Forelimb muscle (tissue), 1 donor: Measurements from ENCODE around the gene ADORA1. TPM values are rescaled to one million over a fixed set of nuclear protein-coding genes. Genes with fewer than 3 reads are reported as not detected.

Source experiments
- DNase-seq: peaks from one replicate; pipeline ENCODE4 v3.0.0-alpha.2; 2013; ENCODE audit warnings: low read depth
- polyA plus RNA-seq: library from polyadenylated mRNA; unstranded; fragments of 120-200 nt; gene quantifications from one replicate; pipeline ENCODE4 v1.2.1, GENCODE V29; 2013; ENCODE audit not compliant: insufficient read length

ADORA1 gene
- polyA plus RNA-seq, 1 donor, result 5.3 TPM

GRCh38 chr1:203156280-203156679, 28.8 kb downstream of the ADORA1 start:
- DNase-seq, result no peak

DNA sequence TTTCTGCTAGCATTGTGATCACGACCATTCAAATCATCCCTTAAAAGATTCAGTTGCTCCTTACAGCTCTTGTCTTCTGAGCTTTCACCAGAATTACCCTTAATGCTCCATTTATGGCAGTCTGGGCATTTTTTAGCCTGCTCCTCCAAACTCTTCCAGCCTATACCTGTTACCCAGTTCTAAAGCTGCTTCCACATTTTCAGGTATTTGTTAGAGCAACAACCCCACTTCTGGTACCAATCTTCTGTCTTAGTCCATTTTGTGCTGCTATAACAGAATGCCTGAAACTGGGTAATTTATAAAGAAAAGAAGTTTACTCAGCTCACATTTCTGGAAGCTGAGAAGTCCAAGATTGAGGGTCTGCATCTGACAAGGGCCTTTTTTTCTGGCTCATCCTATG, 30.9 kb downstream of the ADORA1 start:
- no peak for DNase-seq

GRCh38 chr1:203158960-203159665, 31.6 kb downstream of the ADORA1 start:
- DNase-seq, result no peak

DNA sequence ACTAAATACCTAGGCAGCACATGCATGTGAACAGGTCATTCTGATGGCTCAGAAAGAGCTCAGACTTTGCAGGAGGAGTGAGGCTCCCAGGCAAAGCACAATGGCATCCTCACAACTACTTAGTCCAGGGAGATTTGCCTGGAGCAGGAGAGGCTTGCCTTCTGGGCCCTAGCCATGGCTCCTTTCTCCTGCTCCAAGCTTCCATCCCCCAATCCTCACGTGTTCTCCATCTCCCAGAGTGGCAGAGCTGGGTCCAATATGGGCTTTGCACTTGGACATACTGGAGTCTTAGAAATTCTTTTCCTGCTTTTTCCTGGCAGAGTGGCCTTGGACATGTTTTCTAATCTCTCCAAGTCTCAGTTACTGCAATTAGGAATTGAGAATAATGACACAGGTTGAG, 32.3 kb downstream of the ADORA1 start:
- no peak for DNase-seq

DNA sequence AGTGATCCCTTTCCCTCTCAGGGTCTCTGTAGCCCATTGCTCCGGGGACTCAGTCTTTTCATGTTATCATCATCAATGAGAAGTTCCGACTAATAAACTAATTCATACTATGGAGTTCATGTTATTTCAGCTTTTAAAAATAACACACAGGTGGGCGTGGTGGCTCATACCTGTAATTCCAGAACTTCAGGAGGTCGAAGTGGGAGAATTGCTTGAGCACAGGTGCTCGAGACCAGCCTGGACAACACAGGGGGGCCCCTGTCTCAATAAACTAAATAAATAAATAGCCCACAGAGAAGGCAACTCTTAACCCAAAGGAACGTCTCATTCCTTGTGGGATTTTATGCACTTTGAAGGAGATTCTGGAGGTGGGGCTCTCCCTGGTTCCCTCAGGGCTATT, 33.6 kb downstream of the ADORA1 start:
- DNase-seq, result no peak

- DNase-seq, result no peak
Measured at GRCh38 chr1:203161703-203162102, 34.2 kb downstream of the ADORA1 start.

- no peak for DNase-seq
Measured at GRCh38 chr1:203162403-203162802, 34.9 kb downstream of the ADORA1 start.

DNA sequence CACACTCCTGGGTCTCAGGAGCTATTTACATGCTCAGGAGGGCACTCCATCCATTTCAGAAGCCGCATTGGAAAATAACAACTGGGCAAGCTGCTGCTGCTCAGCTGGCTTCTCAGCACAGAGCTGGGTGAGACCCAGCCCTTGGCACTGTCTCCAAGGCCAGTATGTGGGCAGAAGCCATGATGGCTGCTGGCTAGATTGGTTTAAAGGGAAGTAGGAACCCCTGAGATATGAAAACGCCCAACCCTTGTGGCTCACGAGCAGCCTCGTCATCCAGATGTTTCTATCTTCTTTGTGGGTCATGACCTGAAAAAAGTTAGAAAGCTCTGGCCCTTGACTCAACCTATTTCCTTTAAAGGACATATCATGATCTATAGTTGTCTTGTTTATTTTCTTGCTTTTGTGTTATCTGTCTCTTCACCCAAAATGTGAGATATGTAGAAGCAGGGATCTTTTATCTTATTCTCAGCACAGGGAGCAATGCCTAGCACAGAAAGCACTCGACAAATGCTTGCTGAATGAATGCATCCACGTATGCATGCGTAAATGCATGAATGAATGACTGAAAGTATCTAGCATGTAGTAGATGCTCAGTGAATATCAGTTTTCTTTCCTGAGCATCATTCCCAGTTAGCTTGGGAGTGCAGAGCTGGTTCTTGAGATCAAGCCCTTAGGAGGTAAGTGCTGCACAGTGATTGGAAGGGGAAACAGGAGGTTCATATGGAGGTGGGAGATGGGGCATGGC, 36.5 kb downstream of the ADORA1 start:
- no peak for DNase-seq

DNA sequence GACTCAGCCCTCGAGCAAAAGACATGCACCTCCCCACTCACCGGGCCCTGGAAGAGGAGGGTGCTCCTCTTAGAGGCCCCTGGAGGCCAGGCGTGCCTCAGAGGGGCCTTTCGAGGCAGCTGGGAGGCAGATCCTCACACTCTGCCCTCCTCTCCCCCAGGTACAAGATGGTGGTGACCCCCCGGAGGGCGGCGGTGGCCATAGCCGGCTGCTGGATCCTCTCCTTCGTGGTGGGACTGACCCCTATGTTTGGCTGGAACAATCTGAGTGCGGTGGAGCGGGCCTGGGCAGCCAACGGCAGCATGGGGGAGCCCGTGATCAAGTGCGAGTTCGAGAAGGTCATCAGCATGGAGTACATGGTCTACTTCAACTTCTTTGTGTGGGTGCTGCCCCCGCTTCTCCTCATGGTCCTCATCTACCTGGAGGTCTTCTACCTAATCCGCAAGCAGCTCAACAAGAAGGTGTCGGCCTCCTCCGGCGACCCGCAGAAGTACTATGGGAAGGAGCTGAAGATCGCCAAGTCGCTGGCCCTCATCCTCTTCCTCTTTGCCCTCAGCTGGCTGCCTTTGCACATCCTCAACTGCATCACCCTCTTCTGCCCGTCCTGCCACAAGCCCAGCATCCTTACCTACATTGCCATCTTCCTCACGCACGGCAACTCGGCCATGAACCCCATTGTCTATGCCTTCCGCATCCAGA, 37.7 kb downstream of the ADORA1 start:
- no peak for DNase-seq

GRCh38 chr1:203165800-203166161, 38.3 kb downstream of the ADORA1 start:
- no peak for DNase-seq

- DNase-seq, result no peak
Measured at GRCh38 chr1:203166192-203166940, 38.8 kb downstream of the ADORA1 start.

DNA sequence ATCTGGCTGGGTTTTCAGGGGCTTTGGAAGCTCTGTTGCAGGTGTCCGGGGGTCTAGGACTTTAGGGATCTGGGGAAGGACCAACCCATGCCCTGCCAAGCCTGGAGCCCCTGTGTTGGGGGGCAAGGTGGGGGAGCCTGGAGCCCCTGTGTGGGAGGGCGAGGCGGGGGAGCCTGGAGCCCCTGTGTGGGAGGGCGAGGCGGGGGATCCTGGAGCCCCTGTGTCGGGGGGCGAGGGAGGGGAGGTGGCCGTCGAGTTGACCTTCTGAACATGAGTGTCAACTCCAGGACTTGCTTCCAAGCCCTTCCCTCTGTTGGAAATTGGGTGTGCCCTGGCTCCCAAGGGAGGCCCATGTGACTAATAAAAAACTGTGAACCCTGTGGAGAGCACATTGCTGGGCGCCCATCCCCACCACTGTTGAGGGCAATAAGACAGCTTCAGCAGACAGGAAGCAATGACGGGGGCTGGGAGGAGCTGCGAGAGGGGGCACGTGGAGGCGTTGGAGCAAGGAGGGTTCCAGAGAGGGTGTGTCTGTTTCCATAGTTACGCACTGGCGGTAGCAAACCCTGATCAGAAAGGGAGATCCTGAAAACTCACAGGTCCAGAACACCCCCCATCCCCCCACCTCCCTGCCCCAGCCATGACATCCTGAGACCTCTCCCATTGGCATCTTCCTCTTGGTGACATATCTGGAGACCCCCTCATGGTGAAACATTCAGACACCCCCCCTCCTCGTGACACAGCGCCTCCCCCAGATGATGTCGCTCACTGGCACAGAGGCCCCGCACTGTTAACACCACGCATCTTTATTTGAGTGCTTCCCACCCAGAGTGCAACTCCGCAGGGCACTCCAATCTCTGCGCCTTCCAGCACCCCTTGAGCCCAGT, 39.7 kb downstream of the ADORA1 start:
- no peak for DNase-seq

GRCh38 chr1:203167913-203168200, 40.3 kb downstream of the ADORA1 start:
- DNase-seq, result no peak

DNA sequence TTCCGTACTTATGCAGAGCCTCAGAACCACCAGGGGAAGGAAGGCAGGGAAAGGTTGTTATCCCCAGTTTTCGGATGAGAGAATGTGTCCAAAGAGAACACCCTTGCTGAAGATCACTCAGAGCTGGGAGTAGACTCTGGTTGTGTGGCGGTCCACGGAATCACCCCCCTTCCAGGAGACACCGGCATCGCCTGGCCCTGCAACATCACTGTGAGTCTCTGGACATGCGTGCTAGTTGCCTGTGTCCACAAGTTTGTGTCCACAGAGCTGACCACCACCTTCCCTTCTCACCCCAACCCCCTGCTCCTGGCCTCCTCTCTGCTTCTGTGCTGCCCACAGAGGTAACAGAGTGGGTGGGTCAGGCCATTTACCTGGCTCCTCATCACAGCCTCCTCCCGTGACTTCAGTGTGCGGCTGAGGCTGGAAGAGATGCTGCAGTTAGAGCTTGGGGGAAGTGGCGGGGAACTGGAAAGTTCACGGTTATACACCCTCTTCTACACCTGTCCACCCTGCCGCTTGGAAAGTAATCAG, 40.8 kb downstream of the ADORA1 start:
- no peak for DNase-seq

DNA sequence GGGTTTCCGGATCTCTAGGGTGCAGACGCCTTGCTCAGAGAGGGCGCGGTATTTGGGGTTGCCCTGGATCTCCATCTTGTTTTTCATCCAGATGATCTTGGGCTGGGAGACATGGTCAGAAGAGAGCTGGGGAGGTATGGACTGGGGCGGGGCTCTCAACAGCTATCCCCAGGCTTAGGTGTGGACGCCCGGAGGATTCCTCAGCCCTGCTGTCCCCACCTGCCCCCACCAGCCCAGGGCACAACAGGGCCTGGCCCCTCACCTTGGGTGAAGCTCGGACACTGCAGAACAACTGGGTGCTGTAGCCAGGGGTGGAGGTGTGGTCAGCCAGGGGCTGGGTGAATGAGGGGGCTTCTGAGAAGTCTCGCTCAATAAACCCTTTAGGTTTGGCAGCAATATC, 41.5 kb downstream of the ADORA1 start:
- DNase-seq, result no peak

DNA sequence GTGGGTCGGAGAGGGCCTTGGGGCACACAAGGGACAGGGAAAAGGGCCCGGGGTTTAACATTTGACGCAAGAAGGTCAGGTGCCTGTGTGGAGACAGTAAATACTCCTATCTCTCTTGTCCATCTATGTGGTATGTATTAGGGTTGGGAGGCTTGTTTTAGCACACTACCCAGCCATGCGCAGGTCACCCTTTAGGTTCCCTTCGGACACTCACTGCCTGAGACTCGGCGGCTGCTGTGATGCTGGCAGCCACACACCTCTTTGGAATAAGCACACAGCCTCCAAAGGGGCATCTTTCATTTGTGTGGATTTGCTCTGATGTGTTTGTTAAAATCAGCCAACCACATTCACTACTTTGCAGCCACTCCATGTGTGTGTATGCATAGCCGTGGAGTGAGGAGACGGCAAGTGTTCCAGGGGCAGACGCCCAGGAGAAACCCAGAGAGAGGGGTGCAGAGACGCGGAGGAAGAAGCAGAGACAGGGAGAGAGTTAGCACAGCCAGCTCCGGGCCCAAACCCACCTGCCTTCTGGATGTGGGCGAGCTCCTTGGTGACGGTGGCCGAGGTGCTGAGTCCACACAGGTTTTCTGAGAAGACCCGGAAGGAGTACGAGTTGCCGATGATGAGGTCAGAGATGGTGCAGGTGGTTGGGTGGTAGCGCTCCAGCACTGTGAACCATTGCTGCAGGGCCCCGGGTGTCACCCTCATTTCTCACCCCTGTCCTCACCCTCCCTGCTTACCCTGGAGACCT, 42.4 kb downstream of the ADORA1 start:
- no peak for DNase-seq

- DNase-seq, result no peak
Measured at GRCh38 chr1:203170625-203171330, 43.3 kb downstream of the ADORA1 start.

DNA sequence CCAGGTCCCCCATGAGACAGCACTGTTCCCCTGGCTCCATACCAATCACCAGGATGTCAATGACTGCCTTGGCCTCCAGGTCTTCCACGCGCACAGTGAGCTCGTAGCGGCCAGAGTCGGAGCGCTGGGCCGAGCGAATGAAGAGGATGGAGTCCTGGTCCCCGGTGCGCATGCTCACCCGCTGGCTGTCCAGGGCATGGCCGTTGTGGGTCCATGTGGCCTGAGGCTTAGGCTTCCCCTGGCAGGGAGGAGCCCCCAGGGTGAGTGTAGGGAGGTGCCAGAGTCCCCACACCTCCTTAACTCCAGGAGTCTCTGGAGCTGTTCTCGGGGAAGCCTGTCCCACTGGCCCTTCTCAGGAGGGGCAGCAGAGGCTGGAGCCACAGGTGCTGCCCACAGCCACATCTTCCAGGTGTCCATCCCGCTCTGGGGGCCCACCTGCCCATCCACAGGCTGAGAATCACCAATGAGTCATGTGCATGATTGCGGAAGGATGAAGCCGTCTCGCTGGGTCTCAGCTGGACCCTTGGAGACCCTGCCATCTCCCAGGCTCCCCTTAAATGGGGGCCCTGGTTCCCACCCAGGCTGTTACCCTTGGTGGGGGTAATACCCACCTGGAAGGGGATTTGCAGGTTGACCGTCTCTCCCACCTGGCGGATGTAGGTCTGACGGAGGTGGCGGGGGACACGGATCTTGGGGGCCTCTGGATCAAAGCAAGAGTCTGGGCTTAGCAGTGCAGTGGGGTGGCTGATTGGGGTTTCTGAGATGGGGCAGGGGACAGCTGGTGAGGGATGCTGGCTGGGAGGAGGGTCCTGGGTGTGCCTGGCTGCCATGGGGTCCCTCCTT, 44.0 kb downstream of the ADORA1 start:
- DNase-seq, result no peak
